NCI-H1930 (cell line): ENCODE data around the gene TMEM231.
"Not testable (repeated sequence)": the region's sequence is repeated elsewhere in the genome, so short reads cannot be mapped to it uniquely, and the experiment has no call there.

ENCODE experiments used
- DNase-seq, 2 experiments: peaks; one replicate each; lab custom pipeline; 2025; lab: John Stamatoyannopoulos, UW

Gene TMEM231

DNA sequence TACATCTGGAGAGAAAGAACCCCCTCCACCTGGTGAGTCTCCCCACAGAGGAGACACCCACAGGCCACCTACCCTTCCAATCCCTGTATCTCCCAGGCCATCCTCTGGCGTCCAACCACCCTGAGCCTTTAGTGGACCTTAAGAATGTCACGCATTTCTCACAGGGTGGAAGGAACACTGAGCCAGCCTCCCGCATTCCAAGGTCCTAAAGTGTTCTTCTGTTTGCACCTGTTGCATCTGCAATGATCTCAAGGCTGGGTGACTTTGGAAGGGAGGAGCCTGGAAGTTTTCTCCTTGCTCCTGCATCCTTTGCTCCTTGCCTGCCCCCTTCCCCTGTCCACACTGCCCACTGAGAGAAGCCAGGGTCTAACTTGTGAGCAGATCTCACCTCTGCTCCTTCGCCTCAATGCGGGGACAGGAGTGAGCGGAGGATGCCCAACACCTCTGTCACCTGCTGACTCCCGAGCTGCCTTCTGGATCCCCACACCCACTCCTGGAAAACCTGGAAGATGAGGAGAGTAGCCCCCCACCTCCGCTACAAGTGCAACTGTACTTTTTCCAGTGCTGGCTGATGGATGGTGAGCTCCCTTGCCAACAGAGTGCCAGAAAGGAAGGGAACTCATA lies 23.8 kb downstream of the TMEM231 start:
- no peak for DNase-seq

GRCh38 chr16:75529959-75530358 lies 26.1 kb downstream of the TMEM231 start:
- no peak for DNase-seq

- no peak for DNase-seq
Observed at GRCh38 chr16:75529056-75529905, 26.8 kb downstream of the TMEM231 start.

DNA sequence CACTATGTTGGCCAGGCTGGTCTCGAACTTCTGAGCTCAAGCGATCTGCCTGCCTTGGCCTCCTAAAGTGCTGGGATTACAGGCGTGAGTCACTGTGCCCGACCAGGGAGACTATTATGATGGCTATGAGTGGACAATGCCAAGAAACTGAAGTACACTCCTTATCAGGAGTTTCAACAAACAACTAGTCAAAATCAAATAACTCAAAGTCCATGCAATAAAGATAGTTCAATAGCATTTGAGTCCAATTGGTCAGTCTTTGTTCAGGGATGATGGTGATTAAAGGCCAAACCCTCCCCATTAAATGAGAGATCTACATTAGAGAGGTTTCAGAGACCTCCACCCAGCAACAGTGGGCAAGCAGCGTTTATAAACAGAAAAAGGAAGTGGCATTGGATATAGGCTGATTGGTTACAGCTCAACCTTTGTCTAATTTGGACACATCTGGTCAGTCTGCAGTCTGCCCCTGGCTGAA lies 28.2 kb downstream of the TMEM231 start:
- DNase-seq = no peak

DNA sequence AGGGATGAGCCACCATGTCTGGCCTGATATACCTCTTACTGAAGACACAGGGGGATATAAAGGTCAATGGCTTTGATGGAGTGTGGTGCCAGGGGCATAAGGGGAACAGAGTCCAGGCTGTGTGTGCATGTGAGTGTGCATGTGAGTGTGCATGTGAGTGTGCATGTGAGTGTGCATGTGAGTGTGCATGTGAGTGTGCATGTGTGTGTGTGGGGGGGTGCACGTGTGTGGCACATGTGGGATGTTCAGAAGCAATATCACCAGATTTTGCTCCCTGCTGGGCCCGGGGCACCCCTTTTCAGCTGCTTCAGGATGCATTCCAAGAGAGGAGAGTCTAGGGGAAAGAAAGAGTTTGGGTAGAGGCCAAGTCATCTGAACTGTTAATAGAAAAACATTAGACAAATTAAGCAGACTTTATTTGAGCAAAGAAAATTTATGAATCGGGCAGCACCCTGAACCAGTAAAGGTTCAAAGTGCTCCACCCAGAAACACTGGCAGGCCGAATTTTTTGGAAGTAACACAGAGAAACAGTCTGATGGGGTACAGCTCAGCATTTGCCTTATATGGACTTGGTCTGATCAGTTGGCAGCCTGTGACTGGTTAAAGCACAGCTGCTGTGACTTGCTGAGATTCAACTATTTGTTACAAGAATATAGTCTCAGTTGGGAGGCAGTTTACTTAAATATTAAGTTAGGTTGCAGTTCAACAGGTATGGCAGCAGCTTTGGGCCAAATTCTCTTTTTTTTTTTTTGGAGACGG lies 29.8 kb downstream of the TMEM231 start:
- DNase-seq = no peak

DNA sequence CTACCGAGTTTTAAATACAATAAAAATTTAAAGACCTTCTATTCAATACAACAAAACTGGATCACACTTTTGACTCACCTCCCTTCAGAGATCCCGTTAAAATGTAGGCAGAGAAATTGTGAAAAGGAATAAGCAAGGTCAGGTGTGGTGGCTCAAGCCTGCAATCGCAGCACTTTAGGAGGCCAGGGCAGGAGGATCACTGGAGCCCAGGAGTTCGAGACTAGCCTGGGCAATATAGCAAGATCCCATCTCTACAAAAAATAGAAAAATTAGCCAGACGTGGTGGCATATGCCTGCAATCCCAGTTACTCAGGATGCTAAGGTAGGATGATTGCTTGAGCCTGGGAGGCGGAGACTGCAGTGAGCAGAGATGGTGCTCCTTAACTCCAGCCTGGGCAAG lies 36.9 kb downstream of the TMEM231 start:
- DNase-seq = no peak

DNA sequence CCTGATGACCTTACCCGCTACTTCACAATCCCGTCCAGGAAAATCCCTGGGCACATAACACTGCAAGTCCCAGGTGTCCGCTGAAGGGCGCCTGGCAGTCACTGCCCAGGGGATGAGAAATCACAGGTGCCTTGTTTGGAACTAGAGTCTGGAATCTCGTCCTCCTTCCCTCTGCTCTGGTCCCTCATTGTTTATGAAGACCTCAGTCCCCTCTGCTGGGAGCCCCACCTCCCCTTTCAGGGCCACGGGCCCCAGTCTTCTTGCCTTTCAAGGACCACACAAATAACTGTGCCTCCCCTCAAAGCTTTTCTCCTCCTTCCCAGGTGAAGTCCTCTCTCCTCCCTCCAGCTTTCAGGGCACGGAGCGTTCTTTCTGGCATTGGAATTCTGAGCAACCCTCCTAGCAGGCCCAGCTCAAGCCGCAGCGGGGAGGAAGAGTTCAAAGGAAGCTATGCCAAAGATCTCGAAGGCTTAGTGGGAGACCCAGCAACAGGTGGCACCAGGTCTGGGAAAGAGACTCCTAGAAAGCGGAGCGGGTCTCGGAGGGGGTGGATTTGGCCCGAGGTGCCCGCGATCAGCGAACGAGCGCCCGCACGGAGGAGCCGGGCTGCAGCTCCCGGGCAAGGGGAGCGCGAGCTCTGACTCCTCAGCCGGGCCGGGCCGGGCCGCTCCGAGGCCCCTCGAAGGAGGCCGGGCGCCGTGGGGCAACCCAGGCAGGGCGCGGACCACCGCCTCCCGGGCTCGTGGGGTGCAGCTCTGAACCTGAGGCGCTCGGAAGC lies 39.7 kb downstream of the TMEM231 start:
- not testable (repeated sequence) for DNase-seq

- DNase-seq = no peak
Observed at GRCh38 chr16:75514296-75514695, 41.8 kb downstream of the TMEM231 start.

DNA sequence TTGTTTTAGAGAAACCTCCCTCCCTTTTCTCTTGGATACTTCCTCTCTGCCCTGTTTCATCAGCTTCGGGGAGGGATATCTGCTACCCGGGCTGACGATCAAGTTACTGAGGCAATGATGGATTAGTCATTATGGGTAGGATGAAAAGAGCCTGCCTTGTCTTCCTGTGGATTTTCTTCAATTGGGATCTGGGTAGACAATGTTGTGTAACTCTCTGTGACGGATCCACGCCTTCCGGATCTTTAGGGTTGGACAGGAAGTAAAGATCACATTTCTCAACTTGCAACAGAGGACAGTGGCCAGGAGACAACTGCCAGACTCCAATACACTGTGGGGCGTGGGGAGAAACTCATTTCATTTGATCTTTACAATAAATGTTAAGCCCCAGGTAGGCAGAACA lies 49.5 kb downstream of the TMEM231 start:
- DNase-seq = no peak

- no peak for DNase-seq
Observed at GRCh38 chr16:75506107-75506506, 49.9 kb downstream of the TMEM231 start.

DNA sequence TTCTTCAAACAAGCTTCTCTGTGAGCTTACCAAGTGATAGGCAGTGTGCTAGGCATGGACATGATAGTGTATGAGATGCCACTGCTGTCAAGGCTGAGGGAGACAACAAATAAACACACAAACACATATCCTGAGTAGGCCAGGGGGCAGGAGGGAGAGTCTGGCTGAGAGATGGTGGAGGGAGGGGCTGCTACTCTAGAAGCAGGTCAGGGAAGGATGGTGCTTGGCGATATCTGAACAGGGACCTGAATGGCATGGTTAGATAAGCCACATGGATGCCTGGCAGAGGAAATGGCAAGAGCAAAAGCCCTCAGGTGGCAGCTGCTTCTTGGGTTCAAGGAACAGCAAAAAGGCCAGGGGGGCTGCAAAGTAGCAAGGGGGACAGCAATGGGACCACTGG lies 52.3 kb downstream of the TMEM231 start:
- DNase-seq = no peak

DNA sequence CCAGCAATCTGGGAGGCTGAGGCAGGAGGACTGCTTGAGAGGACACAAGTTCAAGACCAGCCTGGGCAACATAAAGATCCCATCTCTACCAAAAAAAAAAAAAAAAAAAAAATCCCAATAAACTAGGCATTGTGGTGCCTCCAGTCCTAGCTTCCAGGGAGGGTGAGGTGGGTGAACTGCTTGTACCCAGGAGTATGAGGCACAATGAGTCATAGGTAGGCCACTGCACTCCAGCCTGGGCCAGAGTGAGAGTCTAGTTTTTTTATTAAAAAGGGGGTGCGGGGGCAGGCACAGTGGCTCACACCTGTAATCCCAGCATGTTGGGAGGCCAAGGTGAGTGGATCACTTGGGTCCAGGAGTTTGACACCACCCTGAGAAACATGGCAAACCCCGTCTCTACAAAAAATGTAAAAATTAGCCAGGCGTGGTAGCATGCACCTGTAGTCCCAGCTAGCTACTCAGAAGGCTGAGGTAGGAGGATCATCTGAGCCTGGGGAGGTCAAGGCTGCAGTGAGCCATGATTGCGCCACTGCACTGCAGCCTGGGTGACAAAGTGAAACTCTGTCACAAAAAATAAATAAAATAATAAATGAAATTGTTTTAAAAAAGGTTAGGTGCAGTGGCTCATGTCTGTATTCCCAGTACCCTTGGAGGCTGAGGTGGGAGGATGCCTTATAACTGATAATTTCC lies 53.0 kb downstream of the TMEM231 start:
- DNase-seq = no peak

DNA sequence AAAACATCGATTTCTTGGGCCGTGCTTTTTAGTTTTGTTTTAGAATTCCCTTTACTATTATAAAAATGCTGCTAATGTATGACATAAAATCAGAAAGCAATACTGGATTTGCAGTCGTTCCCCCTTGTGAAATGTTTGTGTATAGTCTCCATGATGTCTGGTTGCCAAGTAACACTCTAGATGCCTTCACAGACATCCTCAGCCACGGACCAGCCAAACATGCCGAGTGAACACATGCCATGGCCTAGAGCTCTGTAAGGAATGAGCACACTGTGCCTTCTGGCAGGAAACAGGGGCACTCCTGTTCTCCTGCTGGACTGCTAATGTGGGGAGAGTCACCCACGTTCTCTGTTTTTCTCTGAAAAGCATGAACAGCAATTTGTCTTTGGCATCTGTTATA lies 54.2 kb downstream of the TMEM231 start:
- not testable (repeated sequence) for DNase-seq

DNA sequence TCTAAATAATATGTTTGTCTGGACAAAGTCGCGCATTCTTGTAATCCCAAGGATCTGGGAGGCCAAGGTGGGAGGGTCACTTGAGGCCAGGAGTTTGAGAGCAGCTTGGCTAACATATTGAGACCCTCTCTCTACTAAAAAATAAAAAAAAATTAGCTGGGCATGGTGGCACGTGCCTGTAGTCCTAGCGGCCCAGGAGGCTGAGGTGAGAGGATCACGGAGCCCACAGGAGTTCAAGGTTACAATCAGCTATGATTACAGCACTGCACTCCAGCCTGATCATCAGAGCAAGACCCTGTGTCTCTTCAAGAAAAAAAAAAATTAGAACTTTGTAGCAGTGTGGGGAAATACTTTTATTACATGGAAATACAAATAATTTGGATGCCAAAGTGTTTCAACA lies 54.7 kb downstream of the TMEM231 start:
- DNase-seq = no peak

GRCh38 chr16:75498605-75499322 lies 57.3 kb downstream of the TMEM231 start:
- not testable (repeated sequence) for DNase-seq

- no peak for DNase-seq
Observed at GRCh38 chr16:75497558-75497957, 58.5 kb downstream of the TMEM231 start.

DNA sequence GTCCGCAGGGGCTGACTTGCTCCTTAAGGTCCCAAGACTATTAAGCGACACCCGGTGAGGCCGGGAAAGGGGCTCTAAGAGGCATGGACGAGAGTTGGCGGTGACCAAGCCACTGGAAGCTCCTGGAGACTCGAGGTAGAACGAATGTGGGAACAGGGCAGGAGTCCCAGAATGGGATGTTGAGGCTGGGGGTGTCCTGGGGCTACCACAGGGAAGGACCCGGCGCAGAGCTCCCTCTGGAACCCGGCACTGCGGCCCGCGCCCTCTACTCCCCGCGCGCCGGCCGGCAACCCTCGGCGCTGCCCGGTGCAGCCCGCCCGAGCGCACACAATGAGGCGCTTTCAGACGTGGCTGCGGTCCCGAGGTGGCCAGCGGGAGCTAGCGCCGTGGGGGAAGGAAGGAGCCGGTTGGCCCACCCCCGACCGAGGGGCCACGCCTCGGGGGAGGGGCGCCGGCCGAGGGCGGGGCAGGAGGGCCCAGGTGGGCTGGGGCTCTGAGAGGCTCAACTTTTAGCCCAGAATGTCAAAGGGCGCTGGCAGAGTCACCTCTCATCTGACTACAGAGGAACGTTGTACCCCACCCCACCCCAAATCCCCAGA lies 60.9 kb downstream of the TMEM231 start, which contains the start of gene CHST6:
TSS of gene CHST6 (minus strand) at position 366 of the 599 bp plus-strand sequence. CDS start 15,613 bp downstream, outside the sequence.
- DNase-seq = peak; percentile 3 to 7

GRCh38 chr16:75494661-75495075 lies 61.4 kb downstream of the TMEM231 start:
- no peak for DNase-seq

- DNase-seq = no peak
Observed at GRCh38 chr16:75494184-75494583, 61.9 kb downstream of the TMEM231 start.

GRCh38 chr16:75491876-75492275 lies 64.2 kb downstream of the TMEM231 start:
- DNase-seq = no peak
